Fibroblast of pulmonary artery (primary cell): Measurements from ENCODE around the gene KIF3C.

Source experiments
- DNase-seq: peaks from one replicate; pipeline ENCODE4 v3.0.0-alpha.2; 2010; ENCODE audit warnings: low read depth
- H3K4me3 ChIP-seq: replicated peaks from 2 replicates; pipeline ENCODE4 v1.5.1; 2011; ENCODE audit warnings: low read depth, mild to moderate bottlenecking, control low read depth, low read length, moderate library complexity
- TF ChIP-seq, protein P1 (sequence below): IDR thresholded peaks from 2 replicates; pipeline ENCODE4 v1.5.1; 2011; ENCODE audit warnings: mild to moderate bottlenecking, control low read depth, low read length, inconsistent platforms; ENCODE audit errors: missing control alignments

KIF3C gene

DNA sequence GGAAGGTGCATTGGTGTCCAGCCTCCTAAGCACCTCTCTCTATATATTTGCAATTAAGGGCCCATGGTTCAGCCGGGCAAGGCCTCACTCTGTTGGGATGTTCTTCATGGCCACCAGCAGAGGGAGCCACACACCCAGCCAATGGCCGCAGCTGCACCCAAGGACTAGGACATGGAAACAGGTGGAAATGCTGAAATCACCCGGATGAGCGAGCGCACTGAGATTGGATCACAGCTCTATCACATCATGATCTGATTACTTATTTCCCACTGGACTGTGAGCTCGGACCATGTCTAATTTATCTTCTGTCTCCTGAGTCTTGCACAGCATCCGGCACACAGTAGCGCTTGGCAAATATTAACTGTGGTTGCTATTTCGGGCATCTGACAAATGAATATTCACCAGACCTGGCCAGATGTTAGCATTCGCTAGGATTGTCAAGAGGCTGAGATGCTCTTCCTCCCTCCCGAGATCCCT lies 31.2 kb downstream of the KIF3C start:
- H3K4me3 ChIP-seq: no peak overlapping the region
- TF ChIP-seq, protein P1, sequence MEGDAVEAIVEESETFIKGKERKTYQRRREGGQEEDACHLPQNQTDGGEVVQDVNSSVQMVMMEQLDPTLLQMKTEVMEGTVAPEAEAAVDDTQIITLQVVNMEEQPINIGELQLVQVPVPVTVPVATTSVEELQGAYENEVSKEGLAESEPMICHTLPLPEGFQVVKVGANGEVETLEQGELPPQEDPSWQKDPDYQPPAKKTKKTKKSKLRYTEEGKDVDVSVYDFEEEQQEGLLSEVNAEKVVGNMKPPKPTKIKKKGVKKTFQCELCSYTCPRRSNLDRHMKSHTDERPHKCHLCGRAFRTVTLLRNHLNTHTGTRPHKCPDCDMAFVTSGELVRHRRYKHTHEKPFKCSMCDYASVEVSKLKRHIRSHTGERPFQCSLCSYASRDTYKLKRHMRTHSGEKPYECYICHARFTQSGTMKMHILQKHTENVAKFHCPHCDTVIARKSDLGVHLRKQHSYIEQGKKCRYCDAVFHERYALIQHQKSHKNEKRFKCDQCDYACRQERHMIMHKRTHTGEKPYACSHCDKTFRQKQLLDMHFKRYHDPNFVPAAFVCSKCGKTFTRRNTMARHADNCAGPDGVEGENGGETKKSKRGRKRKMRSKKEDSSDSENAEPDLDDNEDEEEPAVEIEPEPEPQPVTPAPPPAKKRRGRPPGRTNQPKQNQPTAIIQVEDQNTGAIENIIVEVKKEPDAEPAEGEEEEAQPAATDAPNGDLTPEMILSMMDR: peak; percentile 94

DNA sequence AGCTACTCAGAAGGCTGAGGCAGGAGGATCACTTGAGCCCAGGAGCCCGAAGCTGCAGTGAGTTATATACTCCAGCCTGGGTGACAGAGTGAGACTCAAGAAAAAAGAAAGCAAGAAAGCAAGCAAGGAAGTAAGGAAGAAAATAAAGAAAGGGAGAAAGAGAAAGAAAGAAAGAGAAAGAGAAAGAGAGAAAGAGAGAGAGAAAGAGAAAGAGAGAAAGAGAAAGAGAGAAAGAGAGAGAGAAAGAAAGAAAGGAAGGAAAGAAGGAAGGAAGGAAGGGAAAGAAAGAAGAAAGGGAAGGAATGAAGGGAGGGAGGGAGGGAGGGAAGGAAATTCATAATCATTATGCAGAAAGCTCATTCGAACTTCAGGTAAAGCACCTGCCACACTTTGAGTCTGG lies 33.9 kb downstream of the KIF3C start:
- DNase-seq: no peak
- H3K4me3 ChIP-seq: no peak overlapping the region
- TF ChIP-seq, protein P1: no peak

More for the DNA sequence above, 31.2 kb downstream of the KIF3C start:
- peak; percentile 88 for DNase-seq

DNA sequence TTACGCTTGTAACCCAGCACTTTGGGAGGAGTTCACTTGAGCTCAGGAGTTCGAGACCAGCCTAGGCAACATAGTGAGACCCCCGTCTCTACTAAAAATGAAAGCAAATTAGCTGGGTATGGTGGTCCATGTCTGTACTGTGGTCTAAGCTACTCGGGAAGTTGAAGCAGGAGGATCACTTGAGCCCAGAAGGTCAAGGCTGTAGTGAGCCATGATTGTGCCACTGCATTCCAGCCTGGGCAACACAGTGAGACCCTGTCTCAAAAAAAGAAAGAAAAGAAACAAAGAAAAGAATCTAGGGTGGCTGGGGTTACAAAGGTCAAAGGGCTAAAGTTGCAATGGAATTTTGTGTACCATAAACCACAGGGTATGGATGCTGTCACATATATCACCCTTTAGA lies 41.3 kb downstream of the KIF3C start:
- TF ChIP-seq, protein P1: no peak
- DNase-seq: no peak

DNA sequence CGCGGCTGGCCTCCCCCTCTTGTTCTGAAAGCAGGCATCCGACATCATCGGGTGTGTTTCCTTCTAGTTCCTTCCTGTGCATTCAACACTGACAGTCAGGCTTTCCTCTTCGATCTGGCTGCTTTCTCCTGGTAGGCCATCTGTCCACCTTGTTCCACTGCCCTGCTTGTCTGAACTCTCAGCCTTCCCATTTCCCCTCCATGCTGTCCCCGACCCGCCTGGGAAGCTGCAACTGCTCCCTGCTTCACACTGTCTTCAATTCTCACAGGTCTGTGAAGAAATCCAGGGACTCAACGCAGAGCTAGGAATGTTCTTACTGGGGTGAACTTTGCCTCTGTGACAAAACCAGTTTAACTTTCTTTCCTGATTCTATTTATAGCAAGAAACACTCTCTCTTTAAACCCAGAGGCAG lies 43.0 kb downstream of the KIF3C start:
- no peak for DNase-seq
- TF ChIP-seq, protein P1: no peak

More for the DNA sequence above, 41.3 kb downstream of the KIF3C start:
- no peak overlapping the region for H3K4me3 ChIP-seq

DNA sequence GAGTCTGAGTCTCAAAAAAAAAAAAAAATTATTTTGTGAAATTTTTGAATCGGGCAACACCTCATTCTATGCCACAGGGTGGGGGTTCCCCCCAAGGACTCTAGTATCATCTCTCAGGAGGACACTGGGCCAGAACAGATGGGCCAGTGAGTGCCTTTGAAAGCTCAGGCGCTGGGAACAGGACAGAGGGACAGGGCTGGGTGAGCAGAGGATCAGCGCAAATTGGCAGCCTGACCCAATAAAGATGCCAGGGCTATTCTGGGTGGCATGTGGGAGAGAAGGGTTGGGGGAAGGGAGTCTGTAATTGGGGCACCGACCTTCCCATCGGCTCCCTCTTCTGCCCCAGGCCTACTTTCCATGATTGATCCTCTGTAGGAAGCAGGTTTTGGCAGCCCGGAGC lies 44.0 kb downstream of the KIF3C start:
- TF ChIP-seq, protein P1: no peak
- no peak overlapping the region for H3K4me3 ChIP-seq

More for the DNA sequence above, 43.0 kb downstream of the KIF3C start:
- H3K4me3 ChIP-seq: no peak overlapping the region

DNA sequence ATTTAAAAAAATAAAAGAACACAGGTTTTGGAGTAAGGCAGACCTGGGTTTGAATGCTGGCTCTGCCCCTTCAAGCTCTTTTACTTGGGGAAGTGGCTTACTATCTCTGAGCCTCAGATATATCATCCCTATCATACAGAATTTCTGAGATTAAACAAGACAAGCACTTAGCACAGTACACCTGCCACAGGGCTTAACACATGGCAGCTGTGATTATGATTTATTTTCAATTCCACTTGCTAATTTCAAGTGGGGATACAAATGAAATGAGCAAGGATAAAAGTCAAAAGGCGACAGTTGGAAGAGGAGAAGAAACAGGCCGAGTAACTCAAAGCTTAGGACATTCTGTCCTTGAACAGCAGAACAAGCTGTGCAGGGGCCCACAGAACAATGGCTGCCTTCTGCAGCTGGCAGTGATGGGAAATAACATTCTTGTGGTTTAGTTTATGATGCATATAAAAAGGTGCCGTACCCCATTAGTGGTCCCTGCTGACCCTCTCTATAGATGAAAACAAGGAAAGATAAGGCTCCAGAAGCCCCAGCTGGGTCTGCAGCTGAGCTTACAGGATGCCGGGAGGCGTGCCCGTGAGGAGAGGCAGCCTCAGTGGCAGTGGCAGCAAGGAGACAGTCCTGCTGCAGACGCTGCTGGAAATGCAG lies 45.3 kb downstream of the KIF3C start:
- TF ChIP-seq, protein P1: no peak
- peak; percentile 36 for DNase-seq
- no peak overlapping the region for H3K4me3 ChIP-seq

More for the DNA sequence above, 44.0 kb downstream of the KIF3C start:
- DNase-seq: no peak

DNA sequence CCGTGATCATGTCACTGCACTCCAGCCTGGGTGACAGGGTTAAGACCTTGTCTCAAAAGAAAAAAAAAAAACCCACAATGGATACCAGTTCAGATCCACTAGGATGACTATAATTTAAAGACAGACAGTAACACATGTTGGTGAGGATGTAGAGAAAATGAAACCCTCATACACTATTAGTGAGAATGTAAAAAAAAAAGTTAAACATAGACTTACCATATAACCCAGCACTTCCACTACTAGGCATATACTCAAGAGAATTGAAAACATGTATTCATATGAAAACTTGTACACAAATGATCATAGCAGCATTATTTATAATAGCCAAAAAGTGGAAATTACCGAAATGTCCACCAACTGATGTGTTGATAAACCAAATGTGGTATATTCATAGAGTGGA lies 48.7 kb downstream of the KIF3C start:
- TF ChIP-seq, protein P1: no peak
- H3K4me3 ChIP-seq: no peak overlapping the region
- no peak for DNase-seq
